ENCODE measurements around the gene GOLGA8A. TPM values are rescaled to one million over a fixed set of nuclear protein-coding genes. Genes with fewer than 3 reads are reported as not detected.

The GOLGA8A gene
- total RNA-seq, 5 donors from 2014 or later (not counting 1 experiment from before 2014, with no cell fraction given): 202 to 257 (median 238) TPM

DNA sequence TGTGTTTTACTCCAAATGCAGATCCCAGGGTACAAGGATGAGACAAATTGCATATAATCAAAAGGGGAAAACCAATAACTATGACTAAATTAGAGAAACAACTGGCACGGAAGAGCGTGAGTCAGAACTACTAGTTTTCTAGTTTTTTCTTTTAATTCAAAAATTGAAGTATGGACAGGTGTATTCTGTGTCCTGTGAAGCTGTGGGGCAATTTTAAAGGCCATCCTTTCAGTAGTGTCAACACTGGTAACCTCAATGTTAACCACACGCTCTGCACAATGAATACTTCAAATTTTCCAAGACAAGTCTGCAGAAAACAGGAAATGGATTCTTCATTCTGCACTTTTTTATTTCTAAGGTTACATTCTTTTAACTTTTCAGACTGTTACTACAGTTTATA lies 32.5 kb upstream of the GOLGA8A start:
- H3K4me1 Mint-ChIP-seq: no peaks in the 10 kb centered on the region
- CTCF ChIA-PET: no interaction called here
- no peak for ATAC-seq (replicated peaks in 1 of 4)
- Histone ChIP-seq H3K4me1 (ENCODE audit: control insufficient read depth in 1 of 2, extremely low read depth in 1 of 2, insufficient read depth in 2 of 2, low read length in 2 of 2) (no peaks in the 10 kb centered on the region), H3K27me3 (replicated peaks in 1 of 2; ENCODE audit: control insufficient read depth in 2 of 2, extremely low read depth in 1 of 2, insufficient read depth in 2 of 2, low read length in 1 of 2) (no peaks in the 10 kb centered on the region), H3K27ac (ENCODE audit: low read length) (no peak overlapping the region), H3K36me3 (ENCODE audit: control insufficient read depth in 2 of 2, extremely low read depth in 1 of 2, insufficient read depth in 1 of 2, low read length in 1 of 2) (no peaks in the 10 kb centered on the region), H3K9me3 (no peaks in the 10 kb centered on the region), H3K4me3 (ENCODE audit: control insufficient read depth in 1 of 2, extremely low read depth in 1 of 2, low read length in 1 of 2) (no peak overlapping the region)
- H3K27ac Mint-ChIP-seq: no peak overlapping the region
- POLR2A ChIA-PET: no interaction called here
- no peak for DNase-seq
- WGBS (ENCODE audit: insufficient coverage): no CpG with 5 or more reads among the region's 3 CpGs
- H3K27me3 Mint-ChIP-seq: peaks cover 9 to 15% of the 10 kb centered on the region in 2 donors
- H3K4me3 Mint-ChIP-seq: no peak overlapping the region
- H3K9me3 Mint-ChIP-seq: no peaks in the 10 kb centered on the region
- H3K36me3 Mint-ChIP-seq: no peaks in the 10 kb centered on the region

DNA sequence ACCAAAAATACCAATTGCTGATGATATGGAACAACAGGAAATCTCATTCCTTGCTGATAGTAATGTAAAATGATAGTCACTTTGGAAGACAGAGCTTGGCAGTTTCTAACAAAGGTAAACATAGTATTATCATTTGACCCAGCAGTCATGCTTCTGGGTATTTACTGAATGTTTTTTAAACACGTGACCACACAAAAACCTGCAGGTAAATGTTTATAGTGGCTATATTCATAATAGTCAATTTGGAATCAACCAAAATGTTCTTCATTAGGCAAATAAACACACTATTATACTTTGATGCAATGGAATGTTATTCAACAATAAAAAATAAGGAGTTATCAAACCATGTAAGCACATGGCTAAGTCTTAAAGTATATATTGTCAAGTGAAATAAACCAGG lies 24.1 kb upstream of the GOLGA8A start:
- H3K4me3 ChIP-seq (ENCODE audit: control insufficient read depth in 1 of 2, extremely low read depth in 1 of 2, low read length in 1 of 2): no peak overlapping the region
- ChIA-PET CTCF (no interaction called here), POLR2A (no interaction called here)
- H3K27ac ChIP-seq (ENCODE audit: low read length): no peak overlapping the region
- no peaks in the 10 kb centered on the region for H3K4me1 ChIP-seq (ENCODE audit: control insufficient read depth in 1 of 2, extremely low read depth in 1 of 2, insufficient read depth in 2 of 2, low read length in 2 of 2)
- WGBS (ENCODE audit: insufficient coverage): no CpG with 5 or more reads among the region's 1 CpG
- H3K36me3 Mint-ChIP-seq: no peaks in the 10 kb centered on the region
- no peak for DNase-seq
- H3K27ac Mint-ChIP-seq: no peak overlapping the region
- no peaks in the 10 kb centered on the region for H3K4me1 Mint-ChIP-seq
- H3K27me3 Mint-ChIP-seq: peaks cover 17 to 21% of the 10 kb centered on the region in 2 donors
- no peak for ATAC-seq (replicated peaks in 1 of 4)
- H3K36me3 ChIP-seq (ENCODE audit: control insufficient read depth in 2 of 2, extremely low read depth in 1 of 2, insufficient read depth in 1 of 2, low read length in 1 of 2): no peaks in the 10 kb centered on the region
- H3K4me3 Mint-ChIP-seq: no peak overlapping the region
- peaks cover 0 to 2% of the 10 kb centered on the region in 2 experiments for H3K27me3 ChIP-seq (replicated peaks in 1 of 2; ENCODE audit: control insufficient read depth in 2 of 2, extremely low read depth in 1 of 2, insufficient read depth in 2 of 2, low read length in 1 of 2)
- H3K9me3 Mint-ChIP-seq: no peaks in the 10 kb centered on the region
- H3K9me3 ChIP-seq: no peaks in the 10 kb centered on the region

DNA sequence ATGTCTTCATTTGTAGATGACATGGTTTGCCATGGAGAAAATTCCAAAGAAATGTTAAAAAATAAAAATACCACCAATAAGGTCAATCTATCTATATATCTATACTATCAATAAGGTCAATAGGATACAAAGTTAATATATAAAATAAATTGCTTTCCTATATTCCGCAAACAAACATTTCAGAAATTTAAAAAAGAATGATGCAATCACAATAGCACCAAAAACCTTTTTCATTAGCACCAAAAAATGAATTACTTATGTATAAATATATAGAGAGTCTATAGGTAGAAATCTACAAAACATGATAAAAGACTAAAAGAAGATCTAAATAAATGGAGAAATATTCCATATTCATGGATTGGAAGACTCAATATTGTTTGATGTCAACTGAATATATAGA lies 22.8 kb upstream of the GOLGA8A start:
- Histone ChIP-seq H3K4me3 (ENCODE audit: control insufficient read depth in 1 of 2, extremely low read depth in 1 of 2, low read length in 1 of 2) (no peak overlapping the region), H3K27ac (ENCODE audit: low read length) (no peak overlapping the region), H3K36me3 (ENCODE audit: control insufficient read depth in 2 of 2, extremely low read depth in 1 of 2, insufficient read depth in 1 of 2, low read length in 1 of 2) (no peaks in the 10 kb centered on the region), H3K4me1 (ENCODE audit: control insufficient read depth in 1 of 2, extremely low read depth in 1 of 2, insufficient read depth in 2 of 2, low read length in 2 of 2) (no peaks in the 10 kb centered on the region), H3K27me3 (replicated peaks in 1 of 2; ENCODE audit: control insufficient read depth in 2 of 2, extremely low read depth in 1 of 2, insufficient read depth in 2 of 2, low read length in 1 of 2) (peaks cover 0 to 2% of the 10 kb centered on the region in 2 experiments), H3K9me3 (no peaks in the 10 kb centered on the region)
- no peaks in the 10 kb centered on the region for H3K36me3 Mint-ChIP-seq
- ChIA-PET CTCF (no interaction called here), POLR2A (no interaction called here)
- H3K27ac Mint-ChIP-seq: no peak overlapping the region
- H3K4me3 Mint-ChIP-seq: no peak overlapping the region
- H3K9me3 Mint-ChIP-seq: no peaks in the 10 kb centered on the region
- DNase-seq: no peak
- ATAC-seq (replicated peaks in 1 of 4): no peak
- H3K4me1 Mint-ChIP-seq: no peaks in the 10 kb centered on the region
- H3K27me3 Mint-ChIP-seq: peaks cover 20 to 24% of the 10 kb centered on the region in 2 donors
- no CpG with 5 or more reads among the region's 1 CpG for WGBS (ENCODE audit: insufficient coverage)

DNA sequence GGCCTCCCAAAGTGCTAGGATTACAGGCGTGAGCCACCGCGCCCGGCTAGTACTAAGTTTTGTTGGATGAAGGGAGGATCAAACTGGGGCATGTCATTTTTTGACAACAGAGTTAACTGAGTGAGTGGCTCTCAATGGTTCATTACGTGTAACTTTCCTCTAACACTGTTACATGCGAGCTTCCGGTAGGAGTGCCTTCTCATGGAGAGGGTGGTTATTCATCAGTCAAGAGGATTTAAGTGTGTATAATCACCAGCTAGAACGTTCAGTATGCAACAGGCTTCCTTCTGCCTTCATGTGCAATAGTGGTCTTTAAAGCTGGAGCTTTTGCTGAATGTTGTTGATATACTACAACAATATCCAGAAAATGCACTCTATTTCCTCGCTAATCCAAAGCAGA lies 19.1 kb upstream of the GOLGA8A start:
- H3K27ac ChIP-seq (ENCODE audit: low read length): no peak overlapping the region
- Mint-ChIP-seq H3K4me3 (no peak overlapping the region), H3K4me1 (no peaks in the 10 kb centered on the region), H3K9me3 (no peaks in the 10 kb centered on the region), H3K27ac (no peak overlapping the region), H3K36me3 (no peaks in the 10 kb centered on the region), H3K27me3 (peaks cover 18 to 28% of the 10 kb centered on the region in 2 donors)
- no peak for ATAC-seq (replicated peaks in 1 of 4)
- POLR2A ChIA-PET: no interaction called here
- no peaks in the 10 kb centered on the region for H3K36me3 ChIP-seq (ENCODE audit: control insufficient read depth in 2 of 2, extremely low read depth in 1 of 2, insufficient read depth in 1 of 2, low read length in 1 of 2)
- no peaks in the 10 kb centered on the region for H3K9me3 ChIP-seq
- no peak for DNase-seq
- CTCF ChIA-PET: no interaction called here
- WGBS (ENCODE audit: insufficient coverage): 17% methylated on average over 1 of the region's 9 CpGs
- no peaks in the 10 kb centered on the region for H3K4me1 ChIP-seq (ENCODE audit: control insufficient read depth in 1 of 2, extremely low read depth in 1 of 2, insufficient read depth in 2 of 2, low read length in 2 of 2)
- H3K4me3 ChIP-seq (ENCODE audit: control insufficient read depth in 1 of 2, extremely low read depth in 1 of 2, low read length in 1 of 2): no peak overlapping the region
- H3K27me3 ChIP-seq (replicated peaks in 1 of 2; ENCODE audit: control insufficient read depth in 2 of 2, extremely low read depth in 1 of 2, insufficient read depth in 2 of 2, low read length in 1 of 2): no peaks in the 10 kb centered on the region

DNA sequence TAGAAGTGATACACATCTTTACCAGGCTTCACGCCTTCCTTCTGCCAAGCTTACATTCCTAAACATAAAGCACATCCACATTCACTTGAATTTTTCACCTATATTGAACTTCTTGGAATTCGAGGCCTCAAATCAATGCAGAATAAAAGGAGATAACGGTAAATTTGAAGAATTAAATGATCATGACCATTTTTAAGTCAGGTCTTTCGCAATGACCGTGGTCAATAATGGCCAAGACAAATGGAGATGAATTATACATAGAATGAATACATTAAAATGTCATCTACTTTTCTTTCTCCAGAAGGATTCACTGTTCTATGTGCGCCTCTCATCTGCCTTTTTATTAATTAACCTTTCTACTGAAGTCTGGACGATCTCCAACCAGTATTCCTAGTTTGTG lies 5.3 kb upstream of the GOLGA8A start:
- H3K4me1 ChIP-seq (ENCODE audit: control insufficient read depth in 1 of 2, extremely low read depth in 1 of 2, insufficient read depth in 2 of 2, low read length in 2 of 2): no peaks in the 10 kb centered on the region
- H3K9me3 ChIP-seq: no peaks in the 10 kb centered on the region
- H3K36me3 ChIP-seq (ENCODE audit: control insufficient read depth in 2 of 2, extremely low read depth in 1 of 2, insufficient read depth in 1 of 2, low read length in 1 of 2): no peaks in the 10 kb centered on the region
- H3K27me3 Mint-ChIP-seq: peaks cover 27 to 29% of the 10 kb centered on the region in 2 donors
- H3K4me3 ChIP-seq (ENCODE audit: control insufficient read depth in 1 of 2, extremely low read depth in 1 of 2, low read length in 1 of 2): no peak overlapping the region
- H3K4me1 Mint-ChIP-seq: peaks cover 0 to 2% (median under 1%) of the 10 kb centered on the region in 3 donors
- no peak overlapping the region for H3K27ac Mint-ChIP-seq
- ATAC-seq (replicated peaks in 1 of 4) (no peak), DNase-seq (no peak)
- H3K4me3 Mint-ChIP-seq: no peak overlapping the region
- ChIA-PET CTCF (no interaction called here), POLR2A (no interaction called here)
- no peak overlapping the region for H3K27ac ChIP-seq (ENCODE audit: low read length)
- no peaks in the 10 kb centered on the region for H3K9me3 Mint-ChIP-seq
- H3K27me3 ChIP-seq (replicated peaks in 1 of 2; ENCODE audit: control insufficient read depth in 2 of 2, extremely low read depth in 1 of 2, insufficient read depth in 2 of 2, low read length in 1 of 2): peaks cover 0 to 6% of the 10 kb centered on the region in 2 experiments
- no peaks in the 10 kb centered on the region for H3K36me3 Mint-ChIP-seq
- WGBS (ENCODE audit: insufficient coverage): no CpG with 5 or more reads among the region's 7 CpGs

DNA sequence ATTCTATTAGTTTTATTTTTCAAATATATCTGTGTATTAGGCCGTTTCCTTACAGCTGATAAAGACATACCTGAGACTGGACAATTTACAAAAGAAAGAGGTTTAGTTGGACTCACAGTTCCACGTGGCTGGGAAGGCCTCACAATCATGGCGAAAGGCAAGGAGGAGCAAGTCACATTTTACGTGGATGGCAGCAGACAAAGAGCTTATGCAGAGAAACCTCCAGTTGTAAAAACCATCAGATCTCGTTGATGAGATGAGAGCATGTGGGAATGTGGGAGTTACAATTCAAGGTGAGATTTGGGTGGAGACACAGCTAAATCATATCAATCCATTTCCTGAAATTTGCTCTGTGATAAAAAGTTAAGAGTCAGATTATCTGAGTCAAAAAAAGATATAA lies 2.3 kb upstream of the GOLGA8A start:
- H3K27ac ChIP-seq (ENCODE audit: low read length): no peak overlapping the region
- Mint-ChIP-seq H3K4me1 (peaks cover 13 to 20% (median 19%) of the 10 kb centered on the region in 3 donors), H3K27ac (no peak overlapping the region), H3K9me3 (no peaks in the 10 kb centered on the region), H3K36me3 (no peaks in the 10 kb centered on the region), H3K4me3 (no peak overlapping the region), H3K27me3 (peaks cover 17 to 19% of the 10 kb centered on the region in 2 donors)
- no peaks in the 10 kb centered on the region for H3K9me3 ChIP-seq
- ChIA-PET POLR2A (interaction anchor here (0.6 kb wide), 2 partner anchors 110 to 592 kb away, joined by 5 to 14 read pairs; no protein-coding TSS in a partner anchor), CTCF (no interaction called here)
- H3K27me3 ChIP-seq (replicated peaks in 1 of 2; ENCODE audit: control insufficient read depth in 2 of 2, extremely low read depth in 1 of 2, insufficient read depth in 2 of 2, low read length in 1 of 2): peaks cover 0 to 3% of the 10 kb centered on the region in 2 experiments
- no peak for DNase-seq
- WGBS (ENCODE audit: insufficient coverage): 92% methylated on average over 2 of the region's 5 CpGs
- no peak overlapping the region for H3K4me3 ChIP-seq (ENCODE audit: control insufficient read depth in 1 of 2, extremely low read depth in 1 of 2, low read length in 1 of 2)
- no peak for ATAC-seq (replicated peaks in 1 of 4)
- H3K36me3 ChIP-seq (ENCODE audit: control insufficient read depth in 2 of 2, extremely low read depth in 1 of 2, insufficient read depth in 1 of 2, low read length in 1 of 2): no peaks in the 10 kb centered on the region
- H3K4me1 ChIP-seq (ENCODE audit: control insufficient read depth in 1 of 2, extremely low read depth in 1 of 2, insufficient read depth in 2 of 2, low read length in 2 of 2): peaks cover 3 to 13% of the 10 kb centered on the region in 2 experiments

Data from T-cell (primary cell).